ENCODE measurements around the gene SCN9A.

DNA sequence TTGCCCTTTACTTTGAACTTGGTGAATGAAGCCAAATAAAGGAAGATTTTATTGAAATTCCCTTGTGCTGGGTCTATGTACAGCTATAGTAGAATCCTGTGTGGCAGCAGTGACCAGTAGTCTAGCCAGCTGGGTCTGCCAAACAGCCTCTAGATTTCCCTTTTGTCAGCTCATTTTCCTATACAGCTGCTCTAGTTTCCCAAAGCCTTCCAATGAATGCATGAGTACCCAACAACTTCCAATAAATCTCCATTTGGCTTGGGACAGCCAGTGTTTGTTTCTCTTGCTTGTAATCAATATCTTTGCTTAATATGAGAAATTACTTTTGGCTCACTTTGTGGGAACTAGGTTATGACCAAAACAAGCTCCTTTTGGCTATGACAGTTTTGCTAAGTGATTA is 43.6 kb downstream of the SCN9A start:
- TF ChIP-seq POLR2AphosphoS5 (IDR thresholded peaks at IDR 0.05) (no peak), POLR2A (IDR thresholded peaks at IDR 0.05) (no peak)
- TF ChIP-seq, protein P1, sequence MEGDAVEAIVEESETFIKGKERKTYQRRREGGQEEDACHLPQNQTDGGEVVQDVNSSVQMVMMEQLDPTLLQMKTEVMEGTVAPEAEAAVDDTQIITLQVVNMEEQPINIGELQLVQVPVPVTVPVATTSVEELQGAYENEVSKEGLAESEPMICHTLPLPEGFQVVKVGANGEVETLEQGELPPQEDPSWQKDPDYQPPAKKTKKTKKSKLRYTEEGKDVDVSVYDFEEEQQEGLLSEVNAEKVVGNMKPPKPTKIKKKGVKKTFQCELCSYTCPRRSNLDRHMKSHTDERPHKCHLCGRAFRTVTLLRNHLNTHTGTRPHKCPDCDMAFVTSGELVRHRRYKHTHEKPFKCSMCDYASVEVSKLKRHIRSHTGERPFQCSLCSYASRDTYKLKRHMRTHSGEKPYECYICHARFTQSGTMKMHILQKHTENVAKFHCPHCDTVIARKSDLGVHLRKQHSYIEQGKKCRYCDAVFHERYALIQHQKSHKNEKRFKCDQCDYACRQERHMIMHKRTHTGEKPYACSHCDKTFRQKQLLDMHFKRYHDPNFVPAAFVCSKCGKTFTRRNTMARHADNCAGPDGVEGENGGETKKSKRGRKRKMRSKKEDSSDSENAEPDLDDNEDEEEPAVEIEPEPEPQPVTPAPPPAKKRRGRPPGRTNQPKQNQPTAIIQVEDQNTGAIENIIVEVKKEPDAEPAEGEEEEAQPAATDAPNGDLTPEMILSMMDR (IDR thresholded peaks at IDR 0.05), result no peak
